GM12801 (cell line): ENCODE results near the gene AVPR1A.

Experiments
- TF ChIP-seq, protein P1 (sequence below): IDR thresholded peaks from one replicate; pipeline ENCODE4 v1.5.1; 2011; ENCODE audit warnings: control low read depth; ENCODE audit not compliant: insufficient read length; ENCODE audit errors: extremely low read depth

AVPR1A gene

DNA sequence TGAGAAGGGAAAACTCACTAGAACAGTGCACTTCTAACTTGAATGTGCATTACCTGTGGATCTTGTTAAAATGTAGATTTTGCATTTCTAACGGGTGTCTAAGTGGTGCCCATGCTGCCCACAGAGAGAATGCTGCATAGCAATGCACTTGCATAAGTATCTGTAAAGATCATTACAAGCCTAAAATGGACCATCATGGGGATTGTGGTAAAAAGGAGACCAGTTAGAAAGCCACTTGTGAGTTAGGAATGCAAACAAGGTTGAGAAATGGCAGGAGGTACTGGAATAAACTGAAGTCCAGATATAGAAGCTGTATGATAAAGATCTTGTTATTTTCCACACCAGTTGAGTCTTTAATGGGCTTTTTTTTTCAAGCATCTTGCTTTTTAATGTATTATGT is 18.8 kb downstream of the AVPR1A start:
- TF ChIP-seq, protein P1, sequence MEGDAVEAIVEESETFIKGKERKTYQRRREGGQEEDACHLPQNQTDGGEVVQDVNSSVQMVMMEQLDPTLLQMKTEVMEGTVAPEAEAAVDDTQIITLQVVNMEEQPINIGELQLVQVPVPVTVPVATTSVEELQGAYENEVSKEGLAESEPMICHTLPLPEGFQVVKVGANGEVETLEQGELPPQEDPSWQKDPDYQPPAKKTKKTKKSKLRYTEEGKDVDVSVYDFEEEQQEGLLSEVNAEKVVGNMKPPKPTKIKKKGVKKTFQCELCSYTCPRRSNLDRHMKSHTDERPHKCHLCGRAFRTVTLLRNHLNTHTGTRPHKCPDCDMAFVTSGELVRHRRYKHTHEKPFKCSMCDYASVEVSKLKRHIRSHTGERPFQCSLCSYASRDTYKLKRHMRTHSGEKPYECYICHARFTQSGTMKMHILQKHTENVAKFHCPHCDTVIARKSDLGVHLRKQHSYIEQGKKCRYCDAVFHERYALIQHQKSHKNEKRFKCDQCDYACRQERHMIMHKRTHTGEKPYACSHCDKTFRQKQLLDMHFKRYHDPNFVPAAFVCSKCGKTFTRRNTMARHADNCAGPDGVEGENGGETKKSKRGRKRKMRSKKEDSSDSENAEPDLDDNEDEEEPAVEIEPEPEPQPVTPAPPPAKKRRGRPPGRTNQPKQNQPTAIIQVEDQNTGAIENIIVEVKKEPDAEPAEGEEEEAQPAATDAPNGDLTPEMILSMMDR = no peak

DNA sequence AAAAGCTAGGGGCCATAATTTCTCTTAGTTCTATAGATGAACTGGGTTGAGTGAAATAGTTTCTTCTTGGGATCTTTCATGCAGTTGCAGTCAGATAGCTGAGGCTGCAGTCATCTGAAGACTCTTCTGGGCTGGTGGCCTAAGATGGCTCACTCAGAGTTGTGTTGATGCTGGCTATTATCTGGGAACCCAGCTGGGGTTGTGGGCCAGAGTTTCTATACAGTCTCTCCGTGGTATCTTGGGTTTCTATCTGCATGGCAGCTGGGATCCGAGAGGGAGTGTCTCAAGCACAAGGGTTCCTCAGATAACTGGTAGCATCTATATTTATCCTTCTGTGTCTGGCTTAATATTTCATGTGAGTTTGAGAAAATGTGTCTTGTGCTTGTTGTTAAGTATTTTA is 21.1 kb downstream of the AVPR1A start:
- TF ChIP-seq, protein P1 = no peak

DNA sequence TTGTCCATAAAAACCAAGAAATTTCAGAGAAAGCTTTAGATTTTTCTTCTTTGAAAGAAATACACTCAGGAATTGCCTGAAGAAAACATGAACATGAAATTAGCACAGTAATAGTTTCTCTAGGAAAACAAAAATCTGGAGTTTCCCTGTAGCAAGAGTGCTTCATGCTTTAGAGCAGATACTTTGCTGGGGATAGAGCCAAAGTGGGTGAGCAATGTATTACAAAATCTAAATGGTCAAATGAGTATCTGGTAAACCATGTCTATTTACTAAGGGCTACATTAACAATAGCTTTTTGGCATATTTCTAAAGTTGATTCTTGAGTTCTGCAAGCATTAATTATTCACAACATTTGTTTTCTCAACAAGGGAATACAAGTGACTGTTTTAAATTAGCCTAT is 26.2 kb downstream of the AVPR1A start:
- TF ChIP-seq, protein P1 = no peak

DNA sequence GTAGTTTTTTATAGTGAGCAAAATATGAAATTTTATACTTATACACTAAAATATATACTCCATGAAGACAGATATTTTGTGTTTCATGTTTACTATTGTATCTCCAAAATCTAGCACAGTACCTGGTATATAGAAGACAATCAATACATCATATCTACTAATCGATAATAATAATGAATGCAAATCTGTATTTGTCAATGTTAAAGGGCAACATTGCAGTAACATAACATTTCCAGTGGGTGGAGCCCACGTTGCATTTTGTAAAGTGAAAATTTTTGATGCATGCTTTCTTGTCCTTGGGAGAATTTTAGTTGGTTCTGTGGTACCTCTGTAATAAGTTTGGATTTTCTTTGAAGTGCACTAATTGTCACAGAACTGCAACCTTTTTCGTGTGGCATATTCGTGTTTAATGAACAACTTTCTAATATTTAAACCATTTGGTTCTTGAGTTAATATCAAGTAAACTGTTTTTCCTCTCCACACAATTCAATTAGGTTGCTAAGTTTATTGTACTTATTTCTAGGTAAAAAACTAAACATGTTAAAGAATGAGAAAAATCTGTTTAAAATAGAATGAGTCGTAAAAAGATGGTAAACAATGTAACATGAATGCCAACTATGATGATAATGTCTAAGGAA is 47.4 kb downstream of the AVPR1A start:
- TF ChIP-seq, protein P1 = no peak

DNA sequence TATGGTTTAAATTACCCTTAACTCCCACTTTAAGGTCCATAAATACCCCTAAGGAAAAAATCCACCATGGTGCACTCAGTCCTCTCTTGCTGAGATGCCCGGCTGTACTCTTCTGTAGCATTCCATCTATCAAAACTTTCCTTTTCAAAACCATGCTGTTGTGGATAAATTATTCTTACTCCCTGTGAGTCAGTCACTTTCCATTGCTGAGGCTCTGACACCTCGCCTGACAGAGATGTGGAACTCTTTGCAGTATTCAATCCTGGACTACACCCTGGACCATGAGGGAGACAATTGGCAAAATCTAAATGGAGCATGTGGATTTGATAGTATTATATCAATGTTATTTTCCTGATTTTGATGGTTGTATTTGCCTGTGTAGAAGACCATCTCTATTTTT is 49.1 kb downstream of the AVPR1A start:
- TF ChIP-seq, protein P1 = no peak

DNA sequence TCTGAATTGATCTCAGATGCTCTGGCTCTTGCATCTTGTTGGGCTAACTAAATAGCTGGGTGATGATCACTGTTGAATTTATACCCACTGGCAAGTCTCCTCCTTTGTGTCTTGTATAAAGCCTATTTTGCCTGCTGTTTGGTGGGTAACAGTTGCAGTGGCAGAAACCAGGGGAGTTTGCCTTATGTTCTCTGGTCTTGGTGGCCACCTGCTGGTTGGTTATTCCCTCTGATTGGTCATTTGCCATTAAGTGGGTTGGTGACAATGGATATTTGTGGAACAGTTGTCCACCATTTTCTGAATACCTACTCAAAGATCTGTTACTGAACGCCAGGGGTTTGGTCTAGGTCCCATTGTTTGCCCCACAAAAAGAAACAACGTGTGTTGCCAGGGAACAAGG is 52.1 kb downstream of the AVPR1A start:
- TF ChIP-seq, protein P1 = no peak

DNA sequence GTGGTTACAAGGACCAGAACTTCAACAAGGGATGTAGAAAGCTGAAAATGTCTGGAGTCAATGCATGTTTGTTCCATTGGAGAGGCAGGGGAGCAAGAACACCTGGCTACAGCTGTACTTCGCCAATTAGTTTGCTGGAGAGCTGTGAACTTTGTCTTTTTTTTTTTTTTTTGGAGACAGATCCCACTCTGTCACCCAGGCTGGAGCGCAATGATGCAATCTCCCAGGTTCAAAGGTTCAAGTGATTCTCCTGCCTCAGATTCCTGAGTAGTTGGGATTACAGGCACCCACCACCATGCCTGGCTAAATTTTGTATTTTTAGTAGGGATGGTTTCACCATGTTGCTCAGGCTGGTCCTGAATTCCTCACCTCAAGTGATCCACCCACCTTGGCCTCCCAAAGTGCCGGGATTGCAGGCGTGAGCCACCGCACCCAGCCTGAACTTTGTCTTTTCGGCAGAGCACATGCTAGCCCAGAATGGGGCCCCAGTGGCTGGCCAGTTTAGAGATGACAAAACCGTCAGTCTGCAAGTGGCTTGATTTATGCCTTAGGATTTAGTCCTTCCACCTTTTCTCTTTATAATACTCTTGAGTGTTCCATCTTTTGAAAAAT is 55.5 kb downstream of the AVPR1A start:
- TF ChIP-seq, protein P1 = no peak
